HFFc6 (cell line): ENCODE measurements around the gene MUC5B. TPM values are rescaled to one million over a fixed set of nuclear protein-coding genes. Genes with fewer than 3 reads are reported as not detected.

Experiments used
- DNase-seq: peaks from one replicate; pipeline ENCODE4 v3.0.0-alpha.2; 2018
- H3K27ac Mint-ChIP-seq: 2 replicates; pipeline ENCODE4 v1.8.0; 2020; ENCODE audit warnings: mild to moderate bottlenecking, mixed read lengths
- H3K27me3 Mint-ChIP-seq: 2 replicates; pipeline ENCODE4 v1.8.0; 2021; ENCODE audit warnings: mild to moderate bottlenecking, moderate library complexity, mixed read lengths; ENCODE audit not compliant: insufficient read depth
- H3K36me3 Mint-ChIP-seq: 2 replicates; pipeline ENCODE4 v1.8.0; 2021; ENCODE audit warnings: low read depth, mixed read lengths
- H3K4me1 Mint-ChIP-seq: 2 replicates; pipeline ENCODE4 v1.8.0; 2020; ENCODE audit warnings: low read depth, mixed read lengths
- H3K4me3 Mint-ChIP-seq: 2 replicates; pipeline ENCODE4 v1.8.0; 2020; ENCODE audit warnings: mild to moderate bottlenecking, moderate library complexity, mixed read lengths
- H3K9me3 Mint-ChIP-seq: 2 replicates; pipeline ENCODE4 v1.8.0; 2020; ENCODE audit warnings: mild to moderate bottlenecking, mixed read lengths
- total RNA-seq, 6 experiments: library from RNA; stranded (reverse); fragmentation: NEBNext Ultra II Directional; extraction: Animal tissue kit (Norgen Biotek cat#: 25700); gene quantifications; 2 replicates in 1 of 6; 3 replicates in 5 of 6; pipeline ENCODE4 v1.2.3, GENCODE V29; 2021
- TF ChIP-seq, protein P1 (sequence below): fragments of 200-600 bp; sonication (generic); IDR thresholded peaks from 2 replicates; pipeline ENCODE4 v1.5.0; 2021; ENCODE audit warnings: antibody characterized with exemption, mild to moderate bottlenecking

The MUC5B gene
- total RNA-seq, 6 experiments from 2014 or later: not detected

DNA sequence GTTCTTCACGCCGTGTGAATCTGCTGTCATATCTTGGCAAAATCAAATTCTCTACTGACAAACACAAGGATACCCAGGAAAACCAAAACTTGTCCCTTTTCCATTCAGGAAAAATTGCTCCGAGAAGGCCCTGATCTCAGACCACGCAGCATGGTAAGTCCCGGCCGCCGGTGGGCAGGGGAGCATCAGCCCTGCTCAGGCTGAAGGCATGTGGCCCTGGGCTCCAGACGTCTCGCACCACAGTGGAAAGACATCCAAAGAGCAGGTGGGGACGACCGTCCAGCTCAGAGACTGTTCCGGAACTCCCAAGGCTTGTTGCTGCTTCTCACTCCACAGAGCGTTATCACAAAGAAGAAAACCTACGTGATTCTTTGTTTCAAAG, 56.8 kb downstream of the MUC5B start:
- TF ChIP-seq, protein P1, sequence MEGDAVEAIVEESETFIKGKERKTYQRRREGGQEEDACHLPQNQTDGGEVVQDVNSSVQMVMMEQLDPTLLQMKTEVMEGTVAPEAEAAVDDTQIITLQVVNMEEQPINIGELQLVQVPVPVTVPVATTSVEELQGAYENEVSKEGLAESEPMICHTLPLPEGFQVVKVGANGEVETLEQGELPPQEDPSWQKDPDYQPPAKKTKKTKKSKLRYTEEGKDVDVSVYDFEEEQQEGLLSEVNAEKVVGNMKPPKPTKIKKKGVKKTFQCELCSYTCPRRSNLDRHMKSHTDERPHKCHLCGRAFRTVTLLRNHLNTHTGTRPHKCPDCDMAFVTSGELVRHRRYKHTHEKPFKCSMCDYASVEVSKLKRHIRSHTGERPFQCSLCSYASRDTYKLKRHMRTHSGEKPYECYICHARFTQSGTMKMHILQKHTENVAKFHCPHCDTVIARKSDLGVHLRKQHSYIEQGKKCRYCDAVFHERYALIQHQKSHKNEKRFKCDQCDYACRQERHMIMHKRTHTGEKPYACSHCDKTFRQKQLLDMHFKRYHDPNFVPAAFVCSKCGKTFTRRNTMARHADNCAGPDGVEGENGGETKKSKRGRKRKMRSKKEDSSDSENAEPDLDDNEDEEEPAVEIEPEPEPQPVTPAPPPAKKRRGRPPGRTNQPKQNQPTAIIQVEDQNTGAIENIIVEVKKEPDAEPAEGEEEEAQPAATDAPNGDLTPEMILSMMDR: no peak
- no peak overlapping the region for H3K27ac Mint-ChIP-seq
- H3K4me1 Mint-ChIP-seq: no peaks in the 10 kb centered on the region
- DNase-seq: no peak
- H3K4me3 Mint-ChIP-seq: no peak overlapping the region
- H3K27me3 Mint-ChIP-seq: no peaks in the 10 kb centered on the region; the same call in 1 of the 2 replicates
- H3K36me3 Mint-ChIP-seq: 0 out of 2 replicates have a peak, but pooled peaks cover 5% of the 10 kb centered on the region
- H3K9me3 Mint-ChIP-seq: no peaks in the 10 kb centered on the region

DNA sequence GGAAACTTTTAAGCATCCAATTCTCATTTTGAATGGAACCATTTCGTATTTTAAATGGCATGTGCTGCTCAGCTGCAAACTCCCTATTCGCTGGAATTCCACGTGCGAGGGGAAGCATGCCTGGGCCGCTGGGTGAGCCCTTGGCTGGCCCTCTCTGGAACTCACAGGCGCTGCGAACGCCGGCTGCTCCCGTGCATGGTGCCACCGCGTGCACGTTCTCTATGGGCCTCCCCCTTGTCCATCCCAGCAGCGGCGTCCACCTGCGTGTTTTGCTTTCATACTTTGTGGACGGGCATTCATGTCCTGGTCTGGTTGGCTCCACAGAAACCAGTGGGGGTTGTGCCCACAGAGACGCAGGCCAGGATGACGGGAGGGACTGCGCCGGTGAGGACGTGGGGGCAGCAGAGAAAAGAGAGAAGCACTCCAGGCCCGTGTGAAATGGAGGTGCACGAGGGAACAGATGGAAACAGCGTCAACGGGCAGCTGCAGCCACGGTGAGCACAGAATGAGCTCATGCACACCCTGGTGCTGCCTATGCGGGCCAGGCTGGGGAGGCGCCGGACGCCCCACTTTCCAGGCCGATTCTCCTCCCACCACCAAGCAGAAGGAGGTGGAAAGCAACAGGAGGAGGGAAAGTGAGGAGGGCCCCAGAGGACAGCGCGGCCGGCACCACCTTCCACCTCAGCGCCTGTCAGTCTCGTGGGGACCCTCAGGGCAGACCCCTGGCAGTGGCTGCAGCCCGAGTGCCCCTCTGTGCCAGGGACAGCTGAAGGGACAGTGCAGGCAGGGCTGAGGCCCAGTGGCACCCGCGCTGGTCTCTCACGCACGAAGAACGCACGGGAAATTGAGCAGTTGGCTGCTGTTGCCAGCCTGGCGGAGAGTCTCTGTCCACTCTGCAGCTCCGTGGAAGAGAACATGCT, 57.5 kb downstream of the MUC5B start:
- peaks cover 1% of the 10 kb centered on the region; the same call in 1 of the 2 replicates for H3K27me3 Mint-ChIP-seq

DNA sequence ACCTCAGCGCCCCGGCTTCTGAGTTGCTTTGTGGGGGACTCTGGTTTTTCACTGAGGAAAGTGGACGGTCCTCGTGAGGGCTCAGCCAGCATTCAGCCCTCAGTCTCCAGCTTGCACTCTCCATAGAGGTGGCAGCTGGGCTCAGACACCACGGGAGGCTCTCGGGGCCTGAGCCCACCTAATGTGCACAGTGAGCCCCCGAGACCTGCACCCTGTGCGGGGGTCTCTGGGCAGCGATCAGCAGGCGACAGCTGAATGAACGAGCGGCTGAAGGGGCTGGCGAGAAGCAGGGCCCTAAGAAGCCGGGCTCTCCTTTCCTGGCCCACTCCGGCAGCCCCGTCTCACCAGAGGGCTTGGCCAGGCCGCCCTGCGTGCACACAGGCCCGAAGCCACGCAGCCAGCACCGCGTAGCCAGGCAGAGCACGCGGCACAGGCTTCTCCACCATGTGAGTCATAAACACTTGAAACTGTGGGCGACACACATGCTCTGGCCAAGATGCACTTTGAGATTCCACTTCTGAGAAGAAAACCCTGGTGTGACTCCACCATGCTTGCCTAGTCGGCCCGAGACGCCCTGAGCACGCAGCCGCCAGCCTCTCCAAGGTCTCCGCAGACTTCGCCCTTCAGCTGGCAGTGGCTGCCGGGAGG, 58.6 kb downstream of the MUC5B start:
- Mint-ChIP-seq H3K9me3 (no peaks in the 10 kb centered on the region), H3K4me1 (no peaks in the 10 kb centered on the region), H3K27me3 (peaks cover 1% of the 10 kb centered on the region; the same call in 1 of the 2 replicates), H3K27ac (no peak overlapping the region), H3K4me3 (no peak overlapping the region), H3K36me3 (peaks cover 7% of the 10 kb centered on the region; the same call in 1 of the 2 replicates)
- DNase-seq: no peak
- TF ChIP-seq, protein P1: no peak

More for the DNA sequence above, 57.5 kb downstream of the MUC5B start:
- TF ChIP-seq, protein P1: no peak
- no peaks in the 10 kb centered on the region for H3K9me3 Mint-ChIP-seq
- no peak for DNase-seq
- 0 out of 2 replicates have a peak, but pooled peaks cover 5% of the 10 kb centered on the region for H3K36me3 Mint-ChIP-seq
- H3K4me1 Mint-ChIP-seq: no peaks in the 10 kb centered on the region
- H3K27ac Mint-ChIP-seq: no peak overlapping the region
- H3K4me3 Mint-ChIP-seq: no peak overlapping the region

- H3K27me3 Mint-ChIP-seq: peaks cover 1% of the 10 kb centered on the region; the same call in 1 of the 2 replicates
- no peak for DNase-seq
- H3K4me3 Mint-ChIP-seq: no peak overlapping the region
- TF ChIP-seq, protein P1: no peak
- no peaks in the 10 kb centered on the region for H3K9me3 Mint-ChIP-seq
- H3K4me1 Mint-ChIP-seq: no peaks in the 10 kb centered on the region
- peaks cover 12% of the 10 kb centered on the region; the same call in 1 of the 2 replicates for H3K36me3 Mint-ChIP-seq
- H3K27ac Mint-ChIP-seq: no peak overlapping the region
These were observed 59.1 kb downstream of the MUC5B start for GRCh38 chr11:1281974-1282365.

DNA sequence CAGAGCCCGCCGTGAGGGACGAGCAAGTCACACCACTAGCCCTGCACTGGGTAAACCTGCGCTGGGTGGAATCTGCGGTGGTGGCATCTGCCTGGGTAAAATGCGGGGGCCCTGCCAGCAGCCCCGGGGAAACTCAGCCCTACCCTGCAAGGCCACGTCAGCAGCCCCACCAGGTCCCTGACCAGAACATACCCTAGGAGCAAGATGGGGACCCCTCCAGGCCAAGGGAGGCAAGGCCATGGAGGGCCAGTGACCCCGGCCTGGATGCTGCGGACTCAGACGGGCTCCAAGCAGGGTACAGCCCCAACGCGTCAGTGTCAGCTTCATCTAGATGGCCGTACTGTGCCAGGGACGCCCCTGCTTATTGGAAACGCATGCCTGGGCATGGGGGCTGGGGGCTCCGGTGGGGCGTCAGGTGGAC, 60.2 kb downstream of the MUC5B start:
- DNase-seq: no peak
- no peak overlapping the region for H3K4me3 Mint-ChIP-seq
- H3K9me3 Mint-ChIP-seq: no peaks in the 10 kb centered on the region
- H3K27me3 Mint-ChIP-seq: peaks cover 1% of the 10 kb centered on the region; the same call in 1 of the 2 replicates
- H3K36me3 Mint-ChIP-seq: peaks cover 7% of the 10 kb centered on the region; the same call in 1 of the 2 replicates
- H3K4me1 Mint-ChIP-seq: no peaks in the 10 kb centered on the region
- TF ChIP-seq, protein P1: no peak
- H3K27ac Mint-ChIP-seq: no peak overlapping the region
